Stomach (tissue), 9 donors: ENCODE measurements around the gene GUCY2C. TPM values are rescaled to one million over a fixed set of nuclear protein-coding genes. Genes with fewer than 3 reads are reported as not detected.

Source experiments
- DNase-seq, 2 donors: peaks; one replicate each; pipeline versions ENCODE4 v3.0.0 to v3.0.0-alpha.2; 2013 to 2019
- H3K27ac ChIP-seq, 5 donors: fragments of 200-600 bp in 4 of 5; sonication (generic) in 4 of 5; one replicate each; pipeline ENCODE4 v1.5.1; 2013 to 2019; ENCODE audit warnings: mild to moderate bottlenecking in 1 of 5, moderate library complexity in 1 of 5
- H3K27me3 ChIP-seq, 3 donors: fragments of 200-600 bp; sonication (generic); one replicate each; pipeline ENCODE4 v1.5.1; 2017 to 2019; ENCODE audit warnings: mixed run types in 1 of 3
- H3K36me3 ChIP-seq, 4 donors: fragments of 200-600 bp; sonication (generic); 1 replicate in 3 of 4; 2 replicates in 1 of 4; pipeline ENCODE4 v1.5.1; 2016 to 2019
- H3K4me1 ChIP-seq, 4 donors: fragments of 200-600 bp; sonication (generic); one replicate each; pipeline ENCODE4 v1.5.1; 2016 to 2019
- H3K4me3 ChIP-seq, 4 donors: fragments of 200-600 bp; sonication (generic) in 3 of 4; one replicate each; pipeline ENCODE4 v1.5.1; 2016 to 2019; ENCODE audit warnings: mild to moderate bottlenecking in 1 of 4
- H3K9me3 ChIP-seq, 4 donors: fragments of 200-600 bp; sonication (generic); one replicate each; pipeline ENCODE4 v1.5.1; 2016 to 2019
- EP300 ChIP-seq: sonication (generic); formaldehyde crosslinking; IDR thresholded peaks from one replicate; pipeline ENCODE4 v1.6.1; 2017; ENCODE audit warnings: antibody characterized with exemption
- POLR2A ChIP-seq, 4 donors: fragments of 450-650 bp; IDR thresholded peaks; one replicate each; pipeline ENCODE4 v1.6.1; 2016; ENCODE audit warnings: antibody characterized with exemption in 4 of 4, control low read depth in 2 of 4, mild to moderate bottlenecking in 1 of 4, moderate library complexity in 1 of 4
- POLR2AphosphoS5 ChIP-seq, 3 donors: sonication (generic); formaldehyde crosslinking; IDR thresholded peaks; one replicate each; pipeline ENCODE4 v1.6.1; 2016; ENCODE audit warnings: antibody characterized with exemption in 3 of 3
- WGBS, 5 donors: extraction: QIAGEN DNeasy Blood & Tissue Kit in 3 of 5; methylation state at CpG; one replicate each; pipeline versions ENCODE4 v1.1.5 to v1.1.7; 2013 to 2018; 5-methylcytosine and 5-hydroxymethylcytosine counted together
- intact Hi-C: fragments of 100-400 bp; cut with DNase I; formaldehyde crosslinking; loops from one replicate; pipeline ENCODE4 v1.15.1; 2023; ENCODE audit warnings: low total_unique reads
- polyA plus RNA-seq, 3 donors: library from polyadenylated mRNA; stranded (reverse); fragments of 200-250 nt; gene quantifications; one replicate each; pipeline ENCODE4 v1.2.3, GENCODE V29; 2013
- total RNA-seq, 5 donors: library from RNA; depleted of rRNA; stranded (reverse); fragments of >200 nt; gene quantifications; one replicate each; pipeline versions ENCODE4 v1.1.0 to v1.2.3, GENCODE V29; 2014 to 2016
- TF ChIP-seq, protein P1 (sequence below), 7 experiments: fragments of 450-650 bp in 4 of 7; fragments of 200-600 bp in 3 of 7; sonication (generic) in 3 of 7; IDR thresholded peaks; one replicate each; pipeline ENCODE4 v1.5.1; 2016 to 2019; ENCODE audit warnings: antibody characterized with exemption in 7 of 7, control low read depth in 2 of 7, mild to moderate bottlenecking in 1 of 7
- donor health status: healthy with polysubstance abuse.
- donor health status: Bipolar disorder and iron deficiency.
- donor health status: healthy.

Gene GUCY2C
- total and polyA plus RNA-seq, 8 donors = 0.05 to 31.0 (median 1.4) TPM; not detected in 4

DNA sequence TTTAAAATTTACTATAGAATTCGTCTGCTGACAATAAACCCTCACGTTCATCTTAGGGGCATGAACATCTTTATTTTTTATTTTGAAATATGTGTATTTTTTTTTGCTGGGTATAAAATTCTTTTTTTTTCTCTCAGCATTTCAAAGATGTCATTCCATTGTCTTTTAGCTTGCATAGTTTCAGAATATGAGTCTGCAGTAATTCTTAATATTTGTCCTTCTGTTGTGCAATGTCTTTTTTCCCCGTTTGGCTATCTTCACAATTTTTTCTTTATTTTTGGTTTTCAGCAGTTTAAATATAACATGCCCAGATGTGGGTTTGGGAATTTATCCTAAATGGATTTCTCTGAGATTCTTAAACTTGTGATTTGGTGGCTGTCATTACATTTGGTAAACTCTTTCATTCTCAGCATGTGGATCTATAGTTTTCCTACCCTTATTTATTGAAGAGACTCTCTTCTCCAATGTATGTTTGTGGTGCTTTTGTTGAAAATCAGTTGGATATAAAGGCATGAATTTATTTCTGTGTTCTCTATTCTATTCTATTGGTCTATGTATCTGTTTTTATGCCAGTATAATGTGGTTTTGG lies 90.9 kb downstream of the GUCY2C start:
- 73 to 86% (median 84%) methylated on average over 3 of the region's 3 CpGs for WGBS, 5 donors
- intact Hi-C loops = no loop called here
- no peaks in the 10 kb centered on the region for H3K36me3 ChIP-seq
- no peak overlapping the region for H3K27ac ChIP-seq
- no peaks in the 10 kb centered on the region for H3K4me1 ChIP-seq
- H3K4me3 ChIP-seq = no peak overlapping the region
- no peak for TF ChIP-seq POLR2AphosphoS5 (IDR thresholded peaks at IDR 0.05)
- TF ChIP-seq EP300 = no peak
- TF ChIP-seq POLR2A (IDR thresholded peaks at IDR 0.05) = no peak
- TF ChIP-seq, protein P1, sequence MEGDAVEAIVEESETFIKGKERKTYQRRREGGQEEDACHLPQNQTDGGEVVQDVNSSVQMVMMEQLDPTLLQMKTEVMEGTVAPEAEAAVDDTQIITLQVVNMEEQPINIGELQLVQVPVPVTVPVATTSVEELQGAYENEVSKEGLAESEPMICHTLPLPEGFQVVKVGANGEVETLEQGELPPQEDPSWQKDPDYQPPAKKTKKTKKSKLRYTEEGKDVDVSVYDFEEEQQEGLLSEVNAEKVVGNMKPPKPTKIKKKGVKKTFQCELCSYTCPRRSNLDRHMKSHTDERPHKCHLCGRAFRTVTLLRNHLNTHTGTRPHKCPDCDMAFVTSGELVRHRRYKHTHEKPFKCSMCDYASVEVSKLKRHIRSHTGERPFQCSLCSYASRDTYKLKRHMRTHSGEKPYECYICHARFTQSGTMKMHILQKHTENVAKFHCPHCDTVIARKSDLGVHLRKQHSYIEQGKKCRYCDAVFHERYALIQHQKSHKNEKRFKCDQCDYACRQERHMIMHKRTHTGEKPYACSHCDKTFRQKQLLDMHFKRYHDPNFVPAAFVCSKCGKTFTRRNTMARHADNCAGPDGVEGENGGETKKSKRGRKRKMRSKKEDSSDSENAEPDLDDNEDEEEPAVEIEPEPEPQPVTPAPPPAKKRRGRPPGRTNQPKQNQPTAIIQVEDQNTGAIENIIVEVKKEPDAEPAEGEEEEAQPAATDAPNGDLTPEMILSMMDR (IDR thresholded peaks at IDR 0.05) = no peak
- peaks cover 0 to 62% (median 23%) of the 10 kb centered on the region in 4 donors for H3K9me3 ChIP-seq
- no peaks in the 10 kb centered on the region for H3K27me3 ChIP-seq
- DNase-seq = no peak

DNA sequence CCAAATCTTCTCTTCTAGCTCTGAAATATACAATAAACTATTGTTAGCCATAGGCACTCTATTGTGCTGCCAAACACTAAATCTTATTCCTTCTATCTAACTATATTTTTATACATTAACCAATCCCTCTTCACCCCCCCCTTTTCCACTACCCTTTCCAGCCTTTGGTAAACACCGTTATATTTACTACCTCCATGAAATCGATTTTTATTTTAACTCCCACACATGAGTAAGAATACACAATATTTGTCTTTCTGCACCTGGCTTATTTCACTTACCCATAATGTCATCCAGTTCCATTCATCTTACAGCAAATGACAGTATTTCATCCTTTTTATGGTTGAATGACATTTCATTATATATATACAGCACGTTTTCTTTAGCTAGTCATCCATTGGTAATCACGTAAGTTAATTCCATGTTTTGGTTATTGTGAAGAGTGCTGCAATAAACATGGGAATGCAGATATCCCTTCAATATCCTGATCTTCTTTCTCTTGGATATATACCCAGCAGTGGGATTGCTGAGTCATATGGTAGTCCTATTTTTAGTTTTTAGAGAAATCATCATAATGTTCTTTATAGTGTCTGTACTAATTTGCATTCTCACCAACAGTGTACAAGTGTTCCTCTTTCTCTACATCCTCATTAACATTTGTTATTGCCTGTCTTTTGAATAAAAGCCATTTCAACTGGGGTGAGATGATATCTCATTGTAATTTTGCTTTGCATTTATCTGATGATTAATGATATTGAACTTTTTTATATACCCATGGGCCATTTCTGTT lies 94.5 kb downstream of the GUCY2C start:
- intact Hi-C loops = no loop called here
- Histone ChIP-seq H3K27me3 (no peaks in the 10 kb centered on the region), H3K27ac (no peak overlapping the region), H3K36me3 (no peaks in the 10 kb centered on the region), H3K4me1 (no peaks in the 10 kb centered on the region), H3K9me3 (peaks cover 0 to 51% (median 27%) of the 10 kb centered on the region in 4 donors), H3K4me3 (no peak overlapping the region)
- DNase-seq = no peak
- TF ChIP-seq, protein P1 (IDR thresholded peaks at IDR 0.05) = no peak
- TF ChIP-seq POLR2AphosphoS5 (IDR thresholded peaks at IDR 0.05) (no peak), POLR2A (IDR thresholded peaks at IDR 0.05) (no peak), EP300 (no peak)
- 64 to 77% (median 67%) methylated on average over 4 of the region's 4 CpGs for WGBS, 5 donors

DNA sequence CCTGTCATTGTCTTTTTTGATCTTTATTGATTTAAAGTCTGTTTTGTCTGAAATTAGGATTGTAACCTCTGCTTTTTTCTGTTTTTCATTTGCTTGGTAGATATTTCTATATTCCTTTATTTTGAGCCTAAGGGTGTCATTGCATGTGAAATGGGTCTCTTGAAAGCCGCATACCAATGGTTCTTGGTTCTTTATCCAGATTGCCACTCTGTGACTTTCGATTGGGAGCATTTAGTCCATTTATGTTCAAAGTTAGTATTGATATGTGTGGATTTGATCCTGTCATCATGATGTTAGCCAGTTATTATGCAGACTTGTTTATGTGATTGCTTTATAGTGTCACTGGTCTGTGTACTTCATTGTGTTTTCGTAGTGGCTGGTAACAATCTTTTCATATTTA lies 98.9 kb downstream of the GUCY2C start:
- DNase-seq = no peak
- WGBS, 5 donors = 92 to 96% (median 95%) methylated on average over 3 of the region's 3 CpGs
- Histone ChIP-seq H3K27me3 (no peaks in the 10 kb centered on the region), H3K4me3 (no peak overlapping the region), H3K36me3 (no peaks in the 10 kb centered on the region), H3K27ac (no peak overlapping the region), H3K9me3 (peaks cover 0 to 20% (median 10%) of the 10 kb centered on the region in 4 donors), H3K4me1 (no peaks in the 10 kb centered on the region)
- TF ChIP-seq, protein P1 (IDR thresholded peaks at IDR 0.05) = no peak
- TF ChIP-seq POLR2AphosphoS5 (IDR thresholded peaks at IDR 0.05) (no peak), EP300 (no peak), POLR2A (IDR thresholded peaks at IDR 0.05) (no peak)
- intact Hi-C loops = no loop called here

DNA sequence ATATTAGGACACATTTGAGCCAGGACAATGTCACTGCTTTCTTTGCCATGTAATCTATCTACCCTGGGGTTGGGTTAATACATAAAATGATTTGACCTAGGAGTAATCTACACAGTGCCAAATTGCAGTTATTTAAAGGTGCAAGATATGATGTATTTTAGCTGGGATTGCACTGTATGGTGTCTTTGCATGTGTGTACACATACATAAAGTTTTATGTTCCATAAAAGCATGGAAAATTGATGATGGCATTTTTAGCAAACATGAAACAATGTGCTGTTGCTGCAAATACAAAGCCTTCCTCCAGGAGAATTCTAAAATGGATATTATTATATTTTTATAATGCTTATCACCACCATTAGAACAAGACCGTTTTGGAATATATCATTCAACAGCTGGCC lies 104.7 kb downstream of the GUCY2C start:
- Histone ChIP-seq H3K4me1 (no peaks in the 10 kb centered on the region), H3K9me3 (peaks cover 0 to 9% (median 0%) of the 10 kb centered on the region in 4 donors), H3K27me3 (no peaks in the 10 kb centered on the region), H3K36me3 (no peaks in the 10 kb centered on the region), H3K27ac (no peak overlapping the region), H3K4me3 (no peak overlapping the region)
- WGBS, 5 donors = 42 to 69% (median 63%) methylated on average over 1 of the region's 1 CpG
- TF ChIP-seq EP300 = no peak
- TF ChIP-seq, protein P1 (IDR thresholded peaks at IDR 0.05) = no peak
- TF ChIP-seq POLR2AphosphoS5 (IDR thresholded peaks at IDR 0.05) = no peak
- TF ChIP-seq POLR2A (IDR thresholded peaks at IDR 0.05) = no peak
- no peak for DNase-seq
- intact Hi-C loops = no loop called here
